ENCODE results near the gene PPFIA4. TPM values are rescaled to one million over a fixed set of nuclear protein-coding genes. Genes with fewer than 3 reads are reported as not detected.
"Not testable (repeated sequence)": the region's sequence is repeated elsewhere in the genome, so short reads cannot be mapped to it uniquely, and the experiment has no call there.

PPFIA4 gene
- total RNA-seq, 1 experiment from 2014 or later = 3.0 TPM

GRCh38 chr1:203017061-203017460 is 9.2 kb upstream of the PPFIA4 start:
- no peak for TF ChIP-seq CTCF (conservative IDR thresholded peaks at IDR 0.05; ENCODE audit: low read depth, low read length)
- no peak for TF ChIP-seq EZH2 (IDR thresholded peaks at IDR 0.05; ENCODE audit: borderline replicate concordance, low read depth, low read length, poor library complexity, severe bottlenecking)
- POLR2A ChIA-PET (ENCODE audit: low non-redundant PET) = no interaction called here
- H3K27ac ChIP-seq (ENCODE audit: low read depth, low read length, poor library complexity, severe bottlenecking) = no peak overlapping the region
- DNase-seq (ENCODE audit: low spot score) = no peak
- H3K27me3 ChIP-seq (replicated peaks; ENCODE audit: insufficient read depth, low read depth, low read length, poor library complexity) = no peaks in the 10 kb centered on the region
- BruUV-seq (replicated peaks) = no TSS peak
- peaks cover 90% of the 10 kb centered on the region for H3K36me3 ChIP-seq (ENCODE audit: insufficient read depth, low read length, poor library complexity, severe bottlenecking)
- CTCF ChIA-PET = no interaction called here
- H3K4me1 ChIP-seq (ENCODE audit: insufficient read depth, low read length, poor library complexity, severe bottlenecking) = no peaks in the 10 kb centered on the region
- no peaks in the 10 kb centered on the region for H3K9me3 ChIP-seq (ENCODE audit: low read depth, low read length, poor library complexity, severe bottlenecking)
- H3K4me3 ChIP-seq (ENCODE audit: low read depth, low read length, poor library complexity, severe bottlenecking) = no peak overlapping the region
- intact Hi-C loops (cut with micrococcal nuclease; ENCODE audit: unreplicated experiment) = no loop called here

DNA sequence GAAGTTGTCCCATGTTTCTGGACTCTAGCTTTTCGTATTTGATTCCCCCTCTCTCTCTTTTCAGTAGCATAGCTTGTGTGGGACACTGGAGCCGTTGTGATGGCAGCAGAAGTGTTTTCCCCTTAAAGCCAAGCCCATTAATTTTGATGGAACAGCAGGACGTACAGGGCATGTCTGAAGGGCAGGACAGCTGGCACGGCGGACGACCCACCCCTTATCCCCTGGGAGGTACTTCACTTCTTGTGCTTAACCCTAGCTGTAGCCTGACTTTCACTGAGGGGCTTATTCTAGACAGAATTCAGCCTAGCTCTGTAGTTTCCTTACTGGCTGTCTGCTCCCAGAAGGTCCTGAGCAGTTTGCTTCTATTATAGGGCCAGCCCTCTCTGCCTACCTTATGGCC is 8.6 kb upstream of the PPFIA4 start:
- ChIA-PET CTCF (no interaction called here), POLR2A (ENCODE audit: low non-redundant PET) (no interaction called here)
- no peaks in the 10 kb centered on the region for H3K27me3 ChIP-seq (replicated peaks; ENCODE audit: insufficient read depth, low read depth, low read length, poor library complexity)
- no peak overlapping the region for H3K27ac ChIP-seq (ENCODE audit: low read depth, low read length, poor library complexity, severe bottlenecking)
- H3K4me3 ChIP-seq (ENCODE audit: low read depth, low read length, poor library complexity, severe bottlenecking) = no peak overlapping the region
- no peaks in the 10 kb centered on the region for H3K9me3 ChIP-seq (ENCODE audit: low read depth, low read length, poor library complexity, severe bottlenecking)
- peaks cover 85% of the 10 kb centered on the region for H3K36me3 ChIP-seq (ENCODE audit: insufficient read depth, low read length, poor library complexity, severe bottlenecking)
- H3K4me1 ChIP-seq (ENCODE audit: insufficient read depth, low read length, poor library complexity, severe bottlenecking) = no peaks in the 10 kb centered on the region
- no TSS peak for BruUV-seq (replicated peaks)
- no peak for DNase-seq (ENCODE audit: low spot score)
- intact Hi-C loops (cut with micrococcal nuclease; ENCODE audit: unreplicated experiment) = no loop called here
- TF ChIP-seq EZH2 (IDR thresholded peaks at IDR 0.05; ENCODE audit: borderline replicate concordance, low read depth, low read length, poor library complexity, severe bottlenecking) = no peak
- TF ChIP-seq CTCF (conservative IDR thresholded peaks at IDR 0.05; ENCODE audit: low read depth, low read length) = no peak

GRCh38 chr1:203022855-203023254 is 3.4 kb upstream of the PPFIA4 start:
- BruUV-seq (replicated peaks); intact Hi-C loops (cut with micrococcal nuclease; ENCODE audit: unreplicated experiment); DNase-seq (ENCODE audit: low spot score); CTCF ChIA-PET; H3K9me3 ChIP-seq (ENCODE audit: low read depth, low read length, poor library complexity, severe bottlenecking); H3K4me3 ChIP-seq (ENCODE audit: low read depth, low read length, poor library complexity, severe bottlenecking); POLR2A ChIA-PET (ENCODE audit: low non-redundant PET); H3K27ac ChIP-seq (ENCODE audit: low read depth, low read length, poor library complexity, severe bottlenecking); H3K27me3 ChIP-seq (replicated peaks; ENCODE audit: insufficient read depth, low read depth, low read length, poor library complexity); H3K4me1 ChIP-seq (ENCODE audit: insufficient read depth, low read length, poor library complexity, severe bottlenecking): not testable (repeated sequence)
- H3K36me3 ChIP-seq (ENCODE audit: insufficient read depth, low read length, poor library complexity, severe bottlenecking) = peaks cover 50% of the 10 kb centered on the region

- no peak for DNase-seq (ENCODE audit: low spot score)
- CTCF ChIA-PET = interaction anchor here (0.6 to 1.0 kb wide), 3 partner anchors 15 to 241 kb away, joined by 3 to 9 read pairs (median 9); no protein-coding TSS in a partner anchor
- Histone ChIP-seq H3K36me3 (ENCODE audit: insufficient read depth, low read length, poor library complexity, severe bottlenecking) (peaks cover 27% of the 10 kb centered on the region), H3K4me3 (ENCODE audit: low read depth, low read length, poor library complexity, severe bottlenecking) (no peak overlapping the region), H3K27me3 (replicated peaks; ENCODE audit: insufficient read depth, low read depth, low read length, poor library complexity) (no peaks in the 10 kb centered on the region), H3K27ac (ENCODE audit: low read depth, low read length, poor library complexity, severe bottlenecking) (no peak overlapping the region), H3K4me1 (ENCODE audit: insufficient read depth, low read length, poor library complexity, severe bottlenecking) (peaks cover 5% of the 10 kb centered on the region), H3K9me3 (ENCODE audit: low read depth, low read length, poor library complexity, severe bottlenecking) (no peaks in the 10 kb centered on the region)
- intact Hi-C loops (cut with micrococcal nuclease; ENCODE audit: unreplicated experiment) = no loop called here
- BruUV-seq (replicated peaks) = no TSS peak
- TF ChIP-seq CTCF (conservative IDR thresholded peaks at IDR 0.05; ENCODE audit: low read depth, low read length) (no peak), EZH2 (IDR thresholded peaks at IDR 0.05; ENCODE audit: borderline replicate concordance, low read depth, low read length, poor library complexity, severe bottlenecking) (no peak)
- POLR2A ChIA-PET (ENCODE audit: low non-redundant PET) = no interaction called here
These were observed 633 bp upstream of the PPFIA4 start for GRCh38 chr1:203025686-203026030.

All from A673 (cell line).